Spleen (tissue), 11 donors: ENCODE measurements around the gene KRT84. TPM values are rescaled to one million over a fixed set of nuclear protein-coding genes. Genes with fewer than 3 reads are reported as not detected.

ENCODE experiments used
- DNase-seq: peaks from one replicate; pipeline ENCODE4 v3.0.0-alpha.2; 2020
- H3K27ac ChIP-seq, 8 donors: fragments of 200-600 bp; sonication (generic) in 7 of 8; 1 replicate in 4 of 8; 2 replicates in 4 of 8; pipeline versions ENCODE4 v1.5.0 to v1.8.0; 2016 to 2021; ENCODE audit warnings: inconsistent platforms in 4 of 8, mild to moderate bottlenecking in 4 of 8, moderate library complexity in 1 of 8
- H3K27me3 ChIP-seq, 7 donors: fragments of 200-600 bp; sonication (generic) in 6 of 7; replicated peaks in 1 of 7; 1 replicate in 4 of 7; 2 replicates in 3 of 7; pipeline versions ENCODE4 v1.5.0 to v1.8.0; 2016 to 2021; ENCODE audit warnings: inconsistent platforms in 3 of 7, mild to moderate bottlenecking in 1 of 7
- H3K36me3 ChIP-seq, 6 donors: fragments of 200-600 bp; sonication (generic) in 5 of 6; 1 replicate in 4 of 6; 2 replicates in 2 of 6; pipeline versions ENCODE4 v1.5.0 to v1.8.0; 2016 to 2021; ENCODE audit warnings: inconsistent platforms in 2 of 6
- H3K4me1 ChIP-seq, 6 donors: fragments of 200-600 bp; sonication (generic) in 5 of 6; 1 replicate in 3 of 6; 2 replicates in 3 of 6; pipeline versions ENCODE4 v1.5.0 to v1.8.0; 2016 to 2021; ENCODE audit warnings: inconsistent platforms in 3 of 6
- H3K4me3 ChIP-seq, 8 donors: fragments of 200-600 bp; sonication (generic) in 7 of 8; 1 replicate in 4 of 8; 2 replicates in 4 of 8; pipeline versions ENCODE4 v1.5.0 to v1.8.0; 2016 to 2021; ENCODE audit warnings: inconsistent platforms in 4 of 8, mild to moderate bottlenecking in 4 of 8, moderate library complexity in 2 of 8
- H3K9me3 ChIP-seq, 8 donors: fragments of 200-600 bp; sonication (generic) in 7 of 8; 1 replicate in 4 of 8; 2 replicates in 4 of 8; pipeline versions ENCODE4 v1.5.0 to v1.8.0; 2016 to 2021; ENCODE audit warnings: inconsistent platforms in 4 of 8
- POLR2A ChIP-seq, 3 donors: fragments of 450-650 bp; IDR thresholded peaks; one replicate each; pipeline ENCODE4 v1.5.1; 2017; ENCODE audit warnings: antibody characterized with exemption in 3 of 3, mild to moderate bottlenecking in 1 of 3
- POLR2AphosphoS5 ChIP-seq, 3 donors: sonication (generic); formaldehyde crosslinking; IDR thresholded peaks; one replicate each; pipeline ENCODE4 v1.5.1; 2017; ENCODE audit warnings: antibody characterized with exemption in 3 of 3
- WGBS, 5 donors: extraction: QIAGEN DNeasy Blood & Tissue Kit in 3 of 5; methylation state at CpG; one replicate each; pipeline versions ENCODE4 v1.1.5 to v1.1.7; 2013 to 2018; 5-methylcytosine and 5-hydroxymethylcytosine counted together
- intact Hi-C: fragments of 100-400 bp; cut with DNase I; formaldehyde crosslinking; loops from one replicate; pipeline ENCODE4 v1.15.0; 2023; ENCODE audit warnings: low total_unique reads
- polyA plus RNA-seq, 3 donors: library from polyadenylated mRNA; stranded (reverse); fragments of 200-250 nt; gene quantifications; one replicate each; pipeline ENCODE4 v1.2.1, GENCODE V29; 2013
- total RNA-seq, 7 donors: library from RNA; depleted of rRNA in 3 of 7; stranded (reverse); fragments of >200 nt in 3 of 7; fragmentation: NEBNext Ultra II Directional in 4 of 7; extraction: Animal tissue kit (Norgen Biotek cat#: 25700) in 4 of 7; gene quantifications; one replicate each; pipeline versions ENCODE4 v1.1.0 to v1.2.1, GENCODE V29; 2016 to 2021
- TF ChIP-seq, protein P1 (sequence below), 11 experiments: fragments of 200-600 bp in 7 of 11; fragments of 450-650 bp in 4 of 11; sonication (generic) in 4 of 11; IDR thresholded peaks in 8 of 11; conservative IDR thresholded peaks in 3 of 11; 1 replicate in 7 of 11; 2 replicates in 4 of 11; pipeline versions ENCODE4 v1.4.0 to v1.8.0; 2016 to 2021; ENCODE audit warnings: antibody characterized with exemption in 11 of 11, inconsistent platforms in 4 of 11, mild to moderate bottlenecking in 1 of 11
- donor health status: healthy with polysubstance abuse.
- donor health status: DM: no; HTN: no; CAD: no; lungs with moderate emphysema.
- donor health status: DM: no; HTN: no; CAD: no.
- donor health status: Bipolar disorder and iron deficiency.
- donor health status: healthy.
- donor health status: DM: no; HTN: no; CAD: no.
- donor health status: DM: yes; HTN: yes; CAD: no.

KRT84 gene
- total and polyA plus RNA-seq, 10 donors, result 0.52 TPM; not detected in 9

DNA sequence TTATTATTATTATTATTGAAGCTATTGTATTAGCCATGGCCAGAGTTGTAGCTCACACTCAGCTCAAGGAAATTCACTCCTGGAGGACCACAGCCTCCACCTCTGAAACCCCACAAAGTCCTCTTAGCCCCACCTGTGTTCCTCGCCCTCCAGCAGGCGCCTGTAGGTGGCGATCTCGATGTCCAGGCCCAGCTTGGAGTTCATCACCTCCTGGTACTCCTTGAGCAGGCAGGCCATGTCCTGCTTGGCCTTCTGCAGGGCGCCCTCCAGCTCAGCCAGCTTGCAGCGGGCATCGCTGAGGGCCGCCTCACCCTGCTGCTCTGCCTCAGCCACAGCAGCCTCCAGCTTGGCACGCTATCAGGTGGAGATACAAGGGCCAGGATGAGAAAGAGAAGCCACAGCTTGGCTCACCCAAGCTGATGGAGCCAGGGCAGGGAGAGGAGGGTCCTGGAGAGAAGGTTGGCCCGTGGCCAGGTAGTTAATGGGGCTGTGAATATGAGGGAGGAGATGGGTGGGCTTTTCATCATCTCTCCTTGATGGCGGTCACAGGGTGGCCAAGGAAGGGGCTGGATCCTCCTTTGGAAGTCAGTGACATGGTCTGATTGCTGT, 23.2 kb downstream of the KRT84 start:
- no peak overlapping the region for H3K27ac ChIP-seq
- peaks cover 5 to 23% (median 15%) of the 10 kb centered on the region in 6 donors for H3K4me1 ChIP-seq
- DNase-seq, result peak; percentile 62
- H3K4me3 ChIP-seq, result no peak overlapping the region
- no peaks in the 10 kb centered on the region for H3K36me3 ChIP-seq
- H3K27me3 ChIP-seq, result peaks cover 0 to 5% (median 0%) of the 10 kb centered on the region in 7 donors
- no peaks in the 10 kb centered on the region for H3K9me3 ChIP-seq
- TF ChIP-seq POLR2A (IDR thresholded peaks at IDR 0.05) (no peak), POLR2AphosphoS5 (IDR thresholded peaks at IDR 0.05) (no peak)
- TF ChIP-seq, protein P1, sequence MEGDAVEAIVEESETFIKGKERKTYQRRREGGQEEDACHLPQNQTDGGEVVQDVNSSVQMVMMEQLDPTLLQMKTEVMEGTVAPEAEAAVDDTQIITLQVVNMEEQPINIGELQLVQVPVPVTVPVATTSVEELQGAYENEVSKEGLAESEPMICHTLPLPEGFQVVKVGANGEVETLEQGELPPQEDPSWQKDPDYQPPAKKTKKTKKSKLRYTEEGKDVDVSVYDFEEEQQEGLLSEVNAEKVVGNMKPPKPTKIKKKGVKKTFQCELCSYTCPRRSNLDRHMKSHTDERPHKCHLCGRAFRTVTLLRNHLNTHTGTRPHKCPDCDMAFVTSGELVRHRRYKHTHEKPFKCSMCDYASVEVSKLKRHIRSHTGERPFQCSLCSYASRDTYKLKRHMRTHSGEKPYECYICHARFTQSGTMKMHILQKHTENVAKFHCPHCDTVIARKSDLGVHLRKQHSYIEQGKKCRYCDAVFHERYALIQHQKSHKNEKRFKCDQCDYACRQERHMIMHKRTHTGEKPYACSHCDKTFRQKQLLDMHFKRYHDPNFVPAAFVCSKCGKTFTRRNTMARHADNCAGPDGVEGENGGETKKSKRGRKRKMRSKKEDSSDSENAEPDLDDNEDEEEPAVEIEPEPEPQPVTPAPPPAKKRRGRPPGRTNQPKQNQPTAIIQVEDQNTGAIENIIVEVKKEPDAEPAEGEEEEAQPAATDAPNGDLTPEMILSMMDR (IDR thresholded peaks at IDR 0.05 in 8 of 11, conservative IDR thresholded peaks at IDR 0.05 in 3 of 11), result peak in 1 of 11 experiments; percentile 10
- intact Hi-C loops, result no loop called here
- WGBS, 5 donors, result 86 to 92% (median 89%) methylated on average over 10 to 11 of the region's 11 CpGs

DNA sequence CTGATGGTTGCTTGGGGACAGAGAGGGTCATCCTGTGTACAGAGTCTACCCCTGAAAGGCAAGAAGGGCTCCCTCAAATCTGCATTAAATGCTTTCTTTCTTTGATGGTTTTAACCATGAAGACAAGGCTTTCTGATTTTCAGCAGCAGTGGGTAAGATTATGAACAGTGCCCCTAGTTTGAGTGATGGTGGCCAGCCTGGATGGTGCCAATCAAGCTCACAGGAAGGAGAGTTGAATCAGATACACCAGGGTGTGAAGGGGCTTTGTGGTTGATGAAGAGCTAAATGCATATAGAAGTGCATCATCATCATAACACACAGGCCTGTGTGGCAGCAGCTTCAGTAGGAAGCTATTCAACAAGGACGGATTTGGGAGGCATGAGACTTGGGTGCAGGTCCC, 23.9 kb downstream of the KRT84 start:
- DNase-seq, result no peak
- Histone ChIP-seq H3K27ac (no peak overlapping the region), H3K36me3 (no peaks in the 10 kb centered on the region), H3K4me1 (peaks cover 5 to 23% (median 15%) of the 10 kb centered on the region in 6 donors), H3K27me3 (peaks cover 0 to 5% (median 0%) of the 10 kb centered on the region in 7 donors), H3K9me3 (no peaks in the 10 kb centered on the region), H3K4me3 (no peak overlapping the region)
- no peak for TF ChIP-seq POLR2AphosphoS5 (IDR thresholded peaks at IDR 0.05)
- WGBS, 5 donors, result 83 to 91% (median 89%) methylated on average over 1 of the region's 1 CpG
- intact Hi-C loops, result no loop called here

DNA sequence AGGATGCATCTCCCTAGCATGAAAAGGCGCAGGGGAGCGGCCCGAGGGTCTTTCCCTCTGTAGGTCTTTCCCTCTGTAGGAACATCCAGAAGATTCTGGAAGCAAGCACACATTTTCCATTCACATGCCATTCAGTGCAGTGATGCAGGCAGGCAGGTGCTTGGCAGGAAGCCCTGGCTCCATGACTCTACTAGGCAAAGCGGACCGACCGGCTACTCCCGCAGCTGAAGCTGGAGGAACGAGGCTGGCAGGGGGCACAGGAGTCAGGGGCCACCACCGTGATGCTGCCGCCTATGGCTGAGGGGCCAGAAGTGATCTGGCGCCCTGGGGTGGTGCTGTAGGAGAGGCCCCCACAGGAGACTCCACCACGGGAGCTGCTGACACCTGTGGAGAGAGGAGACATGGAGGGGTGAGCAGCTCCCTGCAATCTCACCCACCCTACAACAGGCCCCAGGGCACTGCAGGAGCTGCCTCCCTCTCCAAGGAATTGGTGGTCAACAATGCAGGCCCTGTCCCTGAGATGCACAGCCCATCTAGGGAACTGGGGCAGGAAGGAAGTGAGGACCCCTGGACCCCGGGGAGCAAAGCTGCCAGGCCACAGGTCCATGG, 24.7 kb downstream of the KRT84 start:
- DNase-seq, result peak; percentile 70
- Histone ChIP-seq H3K36me3 (no peaks in the 10 kb centered on the region), H3K27me3 (peaks cover 0 to 13% (median 0%) of the 10 kb centered on the region in 7 donors), H3K4me3 (no peak overlapping the region), H3K4me1 (peaks cover 5 to 23% (median 15%) of the 10 kb centered on the region in 6 donors), H3K9me3 (no peaks in the 10 kb centered on the region), H3K27ac (no peak overlapping the region)
- intact Hi-C loops, result no loop called here
- TF ChIP-seq POLR2A (IDR thresholded peaks at IDR 0.05), result no peak
- no peak for TF ChIP-seq POLR2AphosphoS5 (IDR thresholded peaks at IDR 0.05)
- TF ChIP-seq, protein P1 (IDR thresholded peaks at IDR 0.05 in 8 of 11, conservative IDR thresholded peaks at IDR 0.05 in 3 of 11), result no peak
- 85 to 89% (median 88%) methylated on average over 12 to 13 of the region's 13 CpGs for WGBS, 5 donors

DNA sequence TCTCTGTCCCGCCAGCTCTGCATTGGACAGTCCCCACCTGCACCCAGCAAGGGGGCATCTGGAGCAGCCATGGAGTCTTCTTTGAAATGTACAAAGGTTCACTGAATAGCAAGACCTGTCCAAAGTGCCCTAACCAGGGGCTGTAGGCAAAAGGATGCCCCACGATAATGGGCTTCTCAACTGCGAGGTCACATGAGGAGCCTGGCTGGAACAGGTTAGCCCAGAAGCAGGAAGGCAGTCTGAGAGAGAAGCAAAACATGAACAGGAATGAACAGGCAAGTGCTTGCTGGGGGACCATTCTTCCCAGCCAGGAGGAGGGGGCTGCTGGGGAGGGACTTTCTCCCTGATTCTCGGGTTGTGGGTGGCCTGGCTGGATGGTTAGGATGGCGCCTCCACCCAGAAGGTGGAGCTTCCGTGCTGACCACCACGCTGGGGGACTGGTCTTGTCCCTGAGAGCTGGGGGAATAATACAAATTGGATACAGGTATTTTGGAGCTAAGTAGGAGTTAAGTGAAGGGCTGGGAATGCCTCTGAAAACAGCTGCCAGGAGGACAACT, 25.3 kb downstream of the KRT84 start:
- Histone ChIP-seq H3K27ac (peak overlapping the region in 1 of 8 donors; percentile 4), H3K9me3 (no peaks in the 10 kb centered on the region), H3K4me1 (peaks cover 5 to 23% (median 15%) of the 10 kb centered on the region in 6 donors), H3K27me3 (peaks cover 0 to 19% (median 0%) of the 10 kb centered on the region in 7 donors), H3K4me3 (no peak overlapping the region), H3K36me3 (no peaks in the 10 kb centered on the region)
- no peak for TF ChIP-seq POLR2A (IDR thresholded peaks at IDR 0.05)
- TF ChIP-seq, protein P1 (IDR thresholded peaks at IDR 0.05 in 8 of 11, conservative IDR thresholded peaks at IDR 0.05 in 3 of 11), result no peak
- TF ChIP-seq POLR2AphosphoS5 (IDR thresholded peaks at IDR 0.05), result no peak
- intact Hi-C loops, result no loop called here
- DNase-seq, result peak; percentile 44
- WGBS, 5 donors, result 83 to 90% (median 84%) methylated on average over 7 of the region's 7 CpGs
